H4 (cell line): ENCODE measurements around the gene MAPRE3. TPM values are rescaled to one million over a fixed set of nuclear protein-coding genes. Genes with fewer than 3 reads are reported as not detected.
"Not testable (repeated sequence)": the region's sequence is repeated elsewhere in the genome, so short reads cannot be mapped to it uniquely, and the experiment has no call there.

Source experiments
- DNase-seq: peaks from one replicate; pipeline ENCODE4 v3.0.0-alpha.2; 2015; ENCODE audit warnings: low spot score
- total RNA-seq: library from RNA; depleted of rRNA; stranded (reverse); fragments of >200 nt; shearing (Covaris generic); gene quantifications from 2 replicates; pipeline ENCODE4 v1.2.3, GENCODE V29; 2014; rRNA removed

Gene MAPRE3
- total RNA-seq, 1 experiment from 2014 or later, result 4.0 TPM

- DNase-seq, result no peak
Measured at GRCh38 chr2:27069961-27070618, 99.7 kb downstream of the MAPRE3 start.

- DNase-seq, result no peak
Measured at GRCh38 chr2:27070653-27071276, 100.3 kb downstream of the MAPRE3 start.

GRCh38 chr2:27071277-27071989, 101.0 kb downstream of the MAPRE3 start, which contains the start of gene OST4:
TSS of gene OST4 (minus strand) at chr2:27071654.
- DNase-seq, result peak; percentile 75

- no peak for DNase-seq
Measured at GRCh38 chr2:27071990-27072830, 101.8 kb downstream of the MAPRE3 start.

GRCh38 chr2:27072920-27073319, 102.5 kb downstream of the MAPRE3 start:
- no peak for DNase-seq

- DNase-seq, result no peak
Measured at GRCh38 chr2:27073782-27074181, 103.3 kb downstream of the MAPRE3 start.

GRCh38 chr2:27074738-27075565, 104.5 kb downstream of the MAPRE3 start:
- no peak for DNase-seq

GRCh38 chr2:27075566-27075871, 105.1 kb downstream of the MAPRE3 start:
- not testable (repeated sequence) for DNase-seq

GRCh38 chr2:27076323-27076722, 105.9 kb downstream of the MAPRE3 start:
- no peak for DNase-seq

Other genes starting within 250 kb of the MAPRE3 start
- 22.0 and 37.4 TPM in 2 replicates for gene SLC35F6, start 206.4 kb upstream of the MAPRE3 start, total RNA-seq
- 24.8 and 30.2 TPM in 2 replicates for gene CENPA, start 184.6 kb upstream of the MAPRE3 start, total RNA-seq
- 4.5 and 5.0 TPM in 2 replicates for gene DPYSL5, start 122.5 kb upstream of the MAPRE3 start, total RNA-seq
- 34.6 and 37.8 TPM in 2 replicates for gene TMEM214, start 62.3 kb downstream of the MAPRE3 start, total RNA-seq
- 25.2 and 27.8 TPM in 2 replicates for gene AGBL5, start 81.0 kb downstream of the MAPRE3 start, total RNA-seq
- gene OST4, start 101.0 kb downstream of the MAPRE3 start, total RNA-seq, result 328 and 330 TPM in 2 replicates
- gene EMILIN1, start 108.0 kb downstream of the MAPRE3 start, total RNA-seq, result 10.8 and 30.2 TPM in 2 replicates
- gene KHK, start 116.1 kb downstream of the MAPRE3 start, total RNA-seq, result 0.14 and 0.48 TPM in 2 replicates
- gene CGREF1, start 148.5 kb downstream of the MAPRE3 start, total RNA-seq, result 0.31 TPM in 1 of 2 replicates, not detected in the other
- 0.12 TPM in 1 of 2 replicates, not detected in the other for gene ABHD1, start 153.2 kb downstream of the MAPRE3 start, total RNA-seq
- gene PREB, start 164.0 kb downstream of the MAPRE3 start, total RNA-seq, result 37.0 and 51.9 TPM in 2 replicates
- not detected in 2 replicates for gene PRR30, start 168.8 kb downstream of the MAPRE3 start, total RNA-seq
- gene TCF23, start 178.4 kb downstream of the MAPRE3 start, total RNA-seq, result not detected in 2 replicates
- gene ATRAID, start 241.4 kb downstream of the MAPRE3 start, total RNA-seq, result 196 and 202 TPM in 2 replicates
- gene SLC5A6, start 241.6 kb downstream of the MAPRE3 start, total RNA-seq, result 22.6 and 26.2 TPM in 2 replicates
- gene CAD, start 246.7 kb downstream of the MAPRE3 start, total RNA-seq, result 4.7 and 6.9 TPM in 2 replicates